ENCODE data around the gene TBC1D2B.

DNA sequence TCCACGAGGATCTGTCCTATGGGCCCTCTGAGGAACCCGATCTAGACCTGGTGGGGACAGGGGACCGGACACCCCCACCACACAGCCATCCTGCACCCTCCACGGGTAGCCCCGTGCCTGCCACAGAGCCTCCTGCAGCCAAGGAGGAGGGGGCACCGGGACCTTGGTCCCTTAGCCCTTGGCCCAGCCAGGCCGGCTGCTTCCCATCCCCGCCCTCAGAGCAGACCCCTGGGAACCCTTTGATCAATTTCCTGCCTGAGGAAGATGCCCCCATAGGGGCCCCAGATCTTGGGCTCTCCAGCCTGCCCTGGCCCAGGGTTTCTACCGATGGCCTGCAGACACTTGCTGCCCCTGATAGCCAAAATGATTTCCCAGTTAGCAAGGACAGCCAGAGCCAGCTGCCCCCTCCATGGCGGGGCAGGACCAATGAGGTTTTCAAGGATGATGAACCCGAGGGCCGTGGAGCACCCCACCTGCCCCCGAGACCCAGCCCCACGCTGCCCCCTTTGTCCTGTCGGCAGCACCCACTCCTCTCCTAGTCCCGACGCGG lies 91.5 kb downstream of the TBC1D2B start:
- TF ChIP-seq ARNT (IDR thresholded peaks at IDR 0.05) = no peak
- no peak for TF ChIP-seq SP1 (IDR thresholded peaks at IDR 0.05)
- TF ChIP-seq TARDBP (IDR thresholded peaks at IDR 0.05) = no peak
- TF ChIP-seq FOXA1 (IDR thresholded peaks at IDR 0.05) = no peak
- TF ChIP-seq LEF1 (IDR thresholded peaks at IDR 0.05; ENCODE audit: borderline replicate concordance) = no peak
- no peak for TF ChIP-seq ELF4 (IDR thresholded peaks at IDR 0.05)
- TF ChIP-seq, protein P1, sequence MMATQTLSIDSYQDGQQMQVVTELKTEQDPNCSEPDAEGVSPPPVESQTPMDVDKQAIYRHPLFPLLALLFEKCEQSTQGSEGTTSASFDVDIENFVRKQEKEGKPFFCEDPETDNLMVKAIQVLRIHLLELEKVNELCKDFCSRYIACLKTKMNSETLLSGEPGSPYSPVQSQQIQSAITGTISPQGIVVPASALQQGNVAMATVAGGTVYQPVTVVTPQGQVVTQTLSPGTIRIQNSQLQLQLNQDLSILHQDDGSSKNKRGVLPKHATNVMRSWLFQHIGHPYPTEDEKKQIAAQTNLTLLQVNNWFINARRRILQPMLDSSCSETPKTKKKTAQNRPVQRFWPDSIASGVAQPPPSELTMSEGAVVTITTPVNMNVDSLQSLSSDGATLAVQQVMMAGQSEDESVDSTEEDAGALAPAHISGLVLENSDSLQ (IDR thresholded peaks at IDR 0.05) = no peak
- no peak for TF ChIP-seq HDGF (IDR thresholded peaks at IDR 0.05; ENCODE audit: borderline replicate concordance)
- TF ChIP-seq SUZ12 (IDR thresholded peaks at IDR 0.05) = no peak
- TF ChIP-seq FOXM1 (IDR thresholded peaks at IDR 0.05; ENCODE audit: borderline replicate concordance) = no peak

All from HEK293T (cell line).